A549 treated with dexamethasone at 1 μM for 4 hours (cell line): Measurements from ENCODE around the gene CDC25B. TPM values are rescaled to one million over a fixed set of nuclear protein-coding genes. Genes with fewer than 3 reads are reported as not detected.

Source experiments
- total RNA-seq: library from RNA; stranded (reverse); fragments of 200-300 nt; extraction: Qiagen RNA extraction; gene quantifications from 5 replicates; pipeline ENCODE4 v1.2.3, GENCODE V29; 2022

The CDC25B gene
- 150 to 218 TPM (median 215 TPM) in 5 replicates for total RNA-seq

GRCh38 chr20:3795511-3796468 lies at the start of gene CDC25B:
TSS of gene CDC25B (plus strand) at chr20:3796310. CDS start at chr20:3796532, 222 bp downstream.

DNA sequence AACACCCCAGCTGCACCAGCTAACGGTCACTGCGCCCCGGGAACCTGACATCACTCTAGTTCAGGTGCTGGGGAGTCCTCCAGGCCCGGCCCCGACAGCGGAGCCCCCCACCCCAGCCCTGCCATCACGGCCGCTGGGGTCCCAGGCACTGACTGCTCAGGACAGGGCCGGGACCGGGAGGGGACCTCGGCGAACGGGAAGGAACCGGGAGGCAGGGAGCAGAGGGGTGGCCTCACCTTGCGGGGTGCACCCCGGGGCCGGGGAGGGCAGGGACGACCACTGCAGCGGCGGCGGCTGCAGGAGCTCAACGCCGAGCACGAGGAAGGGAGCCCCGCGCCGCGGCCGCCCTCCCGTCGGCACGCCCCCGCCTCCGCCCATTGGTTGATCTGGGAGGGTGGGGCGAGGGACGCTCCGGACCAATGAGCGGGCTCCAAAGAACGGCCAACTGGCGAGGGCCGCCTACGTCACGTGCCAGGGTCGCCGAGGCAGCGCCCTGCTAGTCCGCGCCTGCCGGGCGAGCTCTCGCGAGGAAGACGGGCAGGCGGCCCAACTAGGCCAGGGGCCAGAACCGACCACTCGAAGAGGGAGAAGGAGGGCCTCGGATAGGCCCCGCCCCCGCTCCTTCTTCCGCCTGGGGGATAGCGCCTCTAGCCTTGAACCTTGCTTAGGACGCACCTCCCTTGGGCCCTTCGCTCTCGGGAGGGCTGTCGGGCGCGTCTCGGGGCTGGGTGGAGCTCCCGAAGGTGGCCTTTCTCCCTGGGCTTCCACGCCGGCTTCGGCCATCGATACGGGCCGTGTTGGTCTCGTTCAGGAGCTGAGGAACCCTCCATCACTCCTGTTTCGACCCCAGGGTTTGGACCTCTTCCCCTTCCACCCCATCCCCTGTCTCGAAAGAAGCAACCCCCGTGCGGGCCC lies 28.4 kb upstream of the CDC25B start, which contains the start of gene ADISSP:
Gene ADISSP, minus strand, starts transcription at position 327 of the 915 bp plus-strand sequence. CDS start 7,653 bp downstream, outside the sequence.

GRCh38 chr20:3781153-3781910 lies 14.8 kb upstream of the CDC25B start, which contains the start of gene SPEF1:
TSS of gene SPEF1 (minus strand) at chr20:3781448. CDS start at chr20:3781287, 161 bp downstream.

DNA sequence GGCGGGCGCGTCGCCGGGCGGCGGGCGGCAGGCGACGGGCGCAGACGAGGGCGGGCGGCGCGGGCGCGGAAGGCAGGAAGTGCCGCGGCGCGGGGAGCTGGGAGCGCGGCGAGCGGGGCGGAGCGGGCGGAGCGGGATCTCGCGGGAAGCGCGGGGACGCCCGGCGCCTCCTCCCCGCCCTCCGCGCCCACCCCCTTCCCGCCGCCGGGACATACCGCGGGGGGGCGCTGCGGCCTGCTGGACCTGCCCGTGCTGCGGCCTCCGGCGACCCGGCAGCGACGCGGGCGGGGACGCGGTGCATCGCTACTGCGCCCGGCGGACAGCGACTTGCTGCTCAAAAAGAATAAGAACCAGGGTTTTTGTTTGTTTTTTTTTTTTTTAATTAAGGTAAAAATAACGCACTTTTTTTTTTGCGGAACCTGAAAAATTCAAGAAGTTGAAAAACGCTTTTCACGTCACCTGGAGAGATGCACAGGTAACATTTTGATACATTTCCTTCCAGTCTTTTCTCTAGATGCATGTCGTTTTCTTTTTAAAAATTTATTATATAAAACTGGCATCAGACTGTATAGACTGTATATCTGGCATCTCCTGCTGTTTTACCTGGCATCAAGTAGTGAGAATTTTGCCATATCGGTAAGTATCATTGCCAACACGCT lies 9.3 kb upstream of the CDC25B start, which contains the start of gene CENPB:
Gene CENPB, minus strand, starts transcription at position 76 of the 659 bp plus-strand sequence. CDS start 257 bp downstream, outside the sequence.

GRCh38 chr20:3820048-3820900 lies 24.2 kb downstream of the CDC25B start, which contains the start of gene AP5S1:
TSS of gene AP5S1 (plus strand) at chr20:3820547. CDS start at chr20:3822118, 1,571 bp downstream.

DNA sequence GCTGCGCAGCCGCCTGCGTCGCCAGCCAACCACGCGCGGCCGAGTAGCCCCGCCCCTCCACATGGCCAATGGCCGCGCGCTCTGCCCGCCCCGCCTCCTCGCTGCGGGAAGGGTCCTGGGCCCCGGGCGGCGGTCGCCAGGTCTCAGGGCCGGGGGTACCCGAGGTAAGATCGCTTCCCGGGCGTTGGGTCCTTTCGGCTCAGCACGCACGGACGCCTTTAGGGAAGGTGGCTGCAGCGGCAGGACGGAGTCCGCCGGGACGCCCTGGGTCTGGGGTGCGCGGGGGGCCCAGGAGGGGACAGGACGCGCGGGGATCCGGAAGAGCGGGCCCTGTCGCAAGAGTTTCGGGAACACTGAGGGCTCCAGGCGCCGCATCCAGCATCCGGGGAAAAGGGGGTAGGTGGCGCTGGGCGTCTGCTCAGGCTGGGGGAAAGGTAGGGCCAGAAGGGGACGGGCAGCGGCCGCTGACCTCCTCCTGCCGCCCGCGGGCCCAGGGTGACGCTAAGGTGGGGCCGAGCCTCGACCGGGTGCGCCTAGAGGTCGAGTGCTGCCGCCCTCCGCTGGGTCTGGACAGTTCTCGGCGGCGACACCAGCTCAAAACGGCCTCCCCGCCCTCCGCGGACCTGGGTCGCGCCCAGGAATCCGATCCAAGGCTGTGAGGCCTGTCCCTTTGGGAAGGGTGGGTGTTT lies 50.8 kb downstream of the CDC25B start, which contains the start of gene MAVS:
Gene MAVS, plus strand, starts transcription at position 95 of the 689 bp plus-strand sequence. CDS start 7,791 bp downstream, outside the sequence.

Other genes starting within 250 kb of the CDC25B start
- gene GFRA4, start 132.9 kb upstream of the CDC25B start, total RNA-seq, result not detected in 5 replicates
- 0.03 to 0.14 TPM (median 0.11 TPM) in 5 replicates for gene ADAM33, start 114.3 kb upstream of the CDC25B start, total RNA-seq
- 0.01 to 0.04 TPM (median 0.02 TPM) in 5 replicates for gene SIGLEC1, start 83.7 kb upstream of the CDC25B start, total RNA-seq
- gene HSPA12B, start 63.6 kb upstream of the CDC25B start, total RNA-seq, result 0.38 to 0.56 TPM (median 0.47 TPM) in 5 replicates
- 101 to 162 TPM (median 143 TPM) in 5 replicates for gene ADISSP, start 28.6 kb upstream of the CDC25B start, total RNA-seq
- 1.4 to 2.1 TPM (median 1.7 TPM) in 5 replicates for gene SPEF1, start 14.9 kb upstream of the CDC25B start, total RNA-seq
- gene CENPB, start 9.6 kb upstream of the CDC25B start, total RNA-seq, result 95.4 to 111 TPM (median 107 TPM) in 5 replicates
- 11.2 to 17.8 TPM (median 17.2 TPM) in 5 replicates for gene AP5S1, start 24.2 kb downstream of the CDC25B start, total RNA-seq
- gene MAVS, start 50.5 kb downstream of the CDC25B start, total RNA-seq, result 16.8 to 29.1 TPM (median 27.2 TPM) in 5 replicates
- gene PANK2, start 93.1 kb downstream of the CDC25B start, total RNA-seq, result 49.5 to 59.4 TPM (median 54.8 TPM) in 5 replicates
- gene RNF24, start 219.2 kb downstream of the CDC25B start, total RNA-seq, result 11.7 to 18.1 TPM (median 17.1 TPM) in 5 replicates